Hematopoietic multipotent progenitor cell (in vitro differentiated cells): ENCODE results near the gene CXorf49. TPM values are rescaled to one million over a fixed set of nuclear protein-coding genes. Genes with fewer than 3 reads are reported as not detected.
"Not testable (repeated sequence)": the region's sequence is repeated elsewhere in the genome, so short reads cannot be mapped to it uniquely, and the experiment has no call there.

Experiments used
- DNase-seq, 3 donors: peaks; one replicate each; pipeline ENCODE4 v3.0.0-alpha.2; 2011 to 2015; ENCODE audit warnings: low read depth in 2 of 3, low spot score in 2 of 3
- total RNA-seq: library from RNA; depleted of rRNA; stranded (reverse); fragments of >200 nt; gene quantifications from one replicate; pipeline ENCODE4 v1.2.3, GENCODE V29; 2012

The CXorf49 gene
- not detected for total RNA-seq

- DNase-seq = not testable (repeated sequence)
Observed at GRCh38 chrX:71718185-71718584, at the start of gene CXorf49. Gene CXorf49 (minus strand): TSS chrX:71718285. CDS start chrX:71718151, 134 bp downstream.

- DNase-seq = not testable (repeated sequence)
Observed at GRCh38 chrX:71767134-71767533, 49.0 kb upstream of the CXorf49 start.

GRCh38 chrX:71765613-71766012 is 47.5 kb upstream of the CXorf49 start:
- not testable (repeated sequence) for DNase-seq

- not testable (repeated sequence) for DNase-seq
Observed at GRCh38 chrX:71764832-71765231, 46.7 kb upstream of the CXorf49 start.

GRCh38 chrX:71763049-71763448 is 45.0 kb upstream of the CXorf49 start, which contains the start of gene CXorf49B:
Gene CXorf49B (plus strand): TSS chrX:71763349. CDS start chrX:71763424, 75 bp downstream.
- DNase-seq = not testable (repeated sequence)

GRCh38 chrX:71760688-71761281 is 42.7 kb upstream of the CXorf49 start:
- not testable (repeated sequence) for DNase-seq

- DNase-seq = not testable (repeated sequence)
Observed at GRCh38 chrX:71720289-71720886, 2.3 kb upstream of the CXorf49 start.

GRCh38 chrX:71719195-71719594 is 1.1 kb upstream of the CXorf49 start:
- DNase-seq = not testable (repeated sequence)

- DNase-seq = not testable (repeated sequence)
Observed at GRCh38 chrX:71716323-71716722, 1.8 kb downstream of the CXorf49 start.

- not testable (repeated sequence) for DNase-seq
Observed at GRCh38 chrX:71715551-71715950, 2.5 kb downstream of the CXorf49 start.

GRCh38 chrX:71714064-71714463 is 4.0 kb downstream of the CXorf49 start:
- not testable (repeated sequence) for DNase-seq

- not testable (repeated sequence) for DNase-seq
Observed at GRCh38 chrX:71702853-71703252, 15.2 kb downstream of the CXorf49 start.

- not testable (repeated sequence) for DNase-seq
Observed at GRCh38 chrX:71699023-71699344, 19.1 kb downstream of the CXorf49 start.

- DNase-seq = not testable (repeated sequence)
Observed at GRCh38 chrX:71698299-71699022, 19.6 kb downstream of the CXorf49 start.

GRCh38 chrX:71697466-71698298 is 20.4 kb downstream of the CXorf49 start:
- DNase-seq = not testable (repeated sequence)

GRCh38 chrX:71696641-71697465 is 21.2 kb downstream of the CXorf49 start:
- DNase-seq = not testable (repeated sequence)

GRCh38 chrX:71679575-71680207 is 38.4 kb downstream of the CXorf49 start:
- no peak for DNase-seq

- DNase-seq = not testable (repeated sequence)
Observed at GRCh38 chrX:71677195-71677594, 40.9 kb downstream of the CXorf49 start.

- DNase-seq = not testable (repeated sequence)
Observed at GRCh38 chrX:71676068-71676795, 41.9 kb downstream of the CXorf49 start.
